Superior temporal gyrus (tissue), 1 donor: ENCODE measurements around the gene KRTAP17-1.

Source experiments
- DNase-seq: peaks from one replicate; pipeline ENCODE4 v3.0.0-alpha.2; 2016; ENCODE audit errors: extremely low spot score

The KRTAP17-1 gene

DNA sequence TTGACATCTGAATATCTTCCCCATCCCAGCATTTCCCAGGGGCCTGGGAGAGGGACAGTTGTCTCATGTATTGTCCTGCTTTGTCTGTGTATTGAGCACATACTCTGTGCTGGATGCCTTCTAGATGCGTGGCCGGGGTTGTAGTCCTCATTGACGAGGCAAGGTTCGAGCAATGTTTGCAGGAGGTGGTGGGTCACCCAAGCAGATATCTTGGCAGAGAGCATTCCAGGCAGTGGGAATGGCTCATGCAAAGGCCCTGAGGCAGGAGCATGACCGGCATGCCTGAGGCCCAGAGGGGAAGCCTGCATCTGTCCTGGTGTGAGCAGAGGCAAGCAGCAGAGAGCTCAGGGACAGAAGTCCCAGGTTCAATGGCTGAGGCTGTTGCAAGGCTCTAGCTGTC is 17.6 kb upstream of the KRTAP17-1 start:
- DNase-seq = no peak

DNA sequence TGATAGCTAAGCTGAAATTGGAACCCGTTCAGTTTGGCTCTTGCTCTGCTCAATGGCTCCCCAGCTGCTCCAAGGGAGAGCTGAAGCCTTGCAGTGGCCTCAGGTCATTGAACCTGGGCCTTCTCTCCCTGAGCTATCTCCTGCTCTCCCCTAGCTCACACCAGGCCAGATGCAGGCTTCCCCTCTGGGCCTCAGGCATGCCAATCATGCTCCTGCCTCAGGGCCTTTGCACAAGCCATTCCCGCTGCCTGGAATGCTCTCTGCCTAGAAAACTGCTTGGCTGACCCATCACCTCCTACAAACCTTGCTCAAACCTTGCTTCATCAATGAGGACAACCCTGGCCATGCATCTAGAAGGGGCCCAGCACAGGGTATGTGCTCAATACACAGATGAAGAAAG is 16.7 kb upstream of the KRTAP17-1 start:
- DNase-seq = no peak

DNA sequence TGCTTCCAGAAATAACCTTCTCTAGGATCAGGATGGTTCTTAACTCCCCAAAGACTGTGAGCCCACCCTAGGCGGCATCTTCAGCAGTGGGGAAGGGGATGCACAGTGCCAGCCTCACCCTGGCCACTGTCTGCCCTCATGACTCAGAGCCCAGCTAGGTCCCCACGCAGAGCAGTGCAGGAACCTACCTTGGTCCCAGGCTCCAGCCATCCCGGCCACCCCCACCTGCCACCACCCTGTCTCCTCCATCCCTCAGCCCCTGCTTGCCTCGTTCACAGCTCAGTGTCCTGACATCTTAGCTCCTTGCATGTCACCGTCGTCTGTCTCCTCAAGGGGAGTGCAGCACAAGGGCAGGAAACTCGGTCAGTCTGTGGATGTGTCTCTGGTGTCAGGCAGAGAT is 16.1 kb upstream of the KRTAP17-1 start:
- DNase-seq = no peak

DNA sequence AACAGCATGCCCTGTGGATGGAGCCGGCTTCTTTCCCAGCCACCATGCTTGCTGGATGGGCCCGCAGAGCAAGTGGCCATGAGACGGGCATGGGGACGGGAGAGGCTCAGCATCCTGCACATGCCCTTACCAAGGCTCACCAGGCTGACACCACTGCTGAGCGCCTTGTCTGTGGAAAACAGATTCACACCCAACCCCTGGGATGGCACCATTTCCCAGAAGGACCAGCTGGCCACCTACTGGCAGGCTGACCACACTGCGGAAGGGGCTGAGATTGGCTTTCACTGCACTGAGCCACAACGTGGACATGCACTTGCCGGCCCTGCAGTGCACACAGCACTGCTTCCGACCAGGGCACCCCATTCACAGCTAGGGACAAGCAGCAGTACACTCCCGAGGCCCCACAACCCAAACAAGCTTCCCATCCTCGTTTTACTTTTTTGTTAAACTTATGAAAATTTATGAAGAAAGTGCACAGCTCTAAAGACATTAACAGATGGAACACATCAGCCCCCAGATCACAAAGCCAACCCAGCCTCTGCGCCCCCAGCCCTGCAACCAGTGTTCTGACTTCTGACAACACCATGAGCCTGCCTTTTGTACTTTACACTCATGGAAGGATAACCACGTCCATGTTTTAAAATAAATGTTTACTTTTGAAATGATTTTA is 13.9 kb upstream of the KRTAP17-1 start:
- peak; percentile 42 for DNase-seq

DNA sequence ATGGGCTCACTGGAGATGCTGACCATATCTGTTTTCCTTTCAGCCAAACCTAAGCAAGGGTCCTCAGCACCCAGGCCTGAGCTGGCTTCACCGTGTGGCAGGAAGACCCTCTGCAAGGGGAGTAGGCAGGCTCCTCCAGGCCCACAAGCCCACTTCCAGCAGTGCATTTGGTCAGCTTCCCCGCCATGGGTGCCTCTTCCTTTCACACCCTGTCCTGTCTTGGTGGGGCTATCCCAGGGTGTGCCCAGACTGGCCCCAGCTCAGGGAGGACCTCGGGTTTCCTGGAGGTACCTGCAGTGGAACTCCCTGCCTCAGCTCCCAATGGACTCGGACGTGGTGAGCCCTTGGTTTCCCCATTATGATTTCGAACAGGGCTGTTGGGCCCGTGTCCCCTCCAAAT is 12.7 kb upstream of the KRTAP17-1 start:
- no peak for DNase-seq

DNA sequence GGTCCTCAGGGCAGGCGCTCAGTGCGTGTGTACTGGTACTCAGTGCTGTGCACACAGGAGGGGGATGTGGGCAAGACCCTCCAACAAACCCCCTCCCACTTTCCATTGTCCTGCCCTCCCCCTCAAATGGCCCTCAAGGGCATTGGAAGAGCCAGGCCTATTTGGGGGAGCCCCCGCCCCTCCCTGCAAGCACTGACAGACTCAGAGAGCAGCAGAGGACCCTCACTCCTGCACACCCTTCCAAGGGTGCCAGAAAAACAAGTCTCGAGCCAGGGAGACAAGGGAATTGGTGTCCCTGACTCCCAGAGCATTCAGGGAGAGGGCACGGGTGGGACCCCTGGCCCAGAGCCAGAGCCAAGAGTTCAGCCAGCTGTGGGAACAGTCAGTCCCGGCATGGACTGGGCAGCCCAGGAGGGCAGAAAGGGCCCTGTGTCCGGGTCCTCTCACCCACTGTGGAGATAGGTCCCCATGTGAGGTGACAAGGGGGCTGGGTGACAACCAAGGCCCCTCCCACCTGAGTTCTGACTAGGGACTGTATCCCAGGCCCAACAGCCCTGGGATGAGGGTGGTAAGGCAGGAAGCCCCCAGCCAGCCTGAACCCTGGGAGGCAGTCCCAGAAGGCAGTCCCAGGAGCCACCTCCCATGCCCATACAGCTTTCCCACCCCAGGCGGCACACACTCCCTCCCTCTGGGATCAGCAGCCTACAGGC is 12.1 kb upstream of the KRTAP17-1 start:
- no peak for DNase-seq

DNA sequence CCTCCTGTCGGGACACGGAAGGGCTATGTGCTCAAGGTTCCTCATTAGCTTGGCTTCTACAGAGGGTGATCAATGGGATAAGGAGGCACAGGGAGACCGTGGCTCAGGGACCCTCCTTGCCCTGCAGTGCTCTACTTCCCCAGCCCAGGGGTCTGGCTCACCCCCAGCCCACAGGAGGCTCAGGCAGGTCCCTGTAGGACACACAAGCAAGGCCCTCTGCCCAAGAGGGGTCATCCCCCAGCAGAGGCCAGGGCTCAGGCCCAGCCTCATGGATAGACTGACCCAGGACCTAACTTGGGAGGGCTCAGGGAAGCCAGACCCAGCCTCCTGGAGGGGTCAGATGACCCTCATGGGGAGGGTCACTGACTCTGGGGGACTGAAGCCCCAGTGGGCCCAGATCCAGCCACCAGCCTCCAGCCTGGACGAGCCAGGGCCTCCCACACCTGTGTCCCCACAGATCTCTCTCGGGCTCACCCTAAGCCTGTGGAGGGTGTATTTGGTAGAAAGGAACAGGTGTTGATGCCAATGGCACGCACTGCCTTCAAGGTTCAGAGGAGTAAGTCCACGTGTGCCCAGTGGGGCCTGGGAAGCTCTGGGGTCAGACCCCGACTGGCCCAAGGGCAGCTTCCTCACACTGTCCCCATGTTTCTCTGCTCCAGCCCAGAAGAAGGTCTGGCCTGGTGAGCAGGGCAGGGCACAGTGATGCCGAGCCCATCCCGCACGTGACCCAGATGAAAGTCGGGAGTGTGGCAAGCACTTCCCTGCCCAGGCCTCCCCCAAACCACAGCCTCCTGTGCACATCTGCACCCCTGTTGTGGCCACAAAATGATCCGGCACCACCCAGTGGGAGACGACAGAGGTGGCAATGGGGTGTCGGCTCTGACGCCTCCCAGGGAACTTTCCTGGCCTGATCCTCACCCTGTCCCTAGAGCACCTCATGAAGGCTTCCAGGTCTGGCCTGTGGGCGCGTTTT is 10.9 kb upstream of the KRTAP17-1 start:
- no peak for DNase-seq

DNA sequence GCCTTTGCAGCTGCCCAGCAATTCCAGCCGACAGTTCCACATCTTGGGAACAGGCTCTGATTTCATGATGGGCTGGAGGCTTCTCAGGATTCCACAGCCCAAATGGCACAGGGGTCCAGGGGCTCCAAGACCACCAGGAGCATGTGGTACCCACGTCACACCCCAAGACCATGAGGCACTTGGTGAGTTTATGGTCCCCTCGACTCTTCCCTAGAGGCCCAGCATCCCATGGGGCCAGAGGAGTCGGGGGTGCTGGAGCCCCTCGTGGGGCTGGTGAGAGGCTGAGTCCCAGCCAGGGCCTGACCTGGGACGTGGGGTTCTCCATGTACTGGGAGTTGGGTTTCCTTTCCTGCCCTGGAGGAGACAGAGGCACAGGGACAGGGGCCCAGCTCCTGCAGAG is 10.1 kb upstream of the KRTAP17-1 start:
- DNase-seq = no peak

DNA sequence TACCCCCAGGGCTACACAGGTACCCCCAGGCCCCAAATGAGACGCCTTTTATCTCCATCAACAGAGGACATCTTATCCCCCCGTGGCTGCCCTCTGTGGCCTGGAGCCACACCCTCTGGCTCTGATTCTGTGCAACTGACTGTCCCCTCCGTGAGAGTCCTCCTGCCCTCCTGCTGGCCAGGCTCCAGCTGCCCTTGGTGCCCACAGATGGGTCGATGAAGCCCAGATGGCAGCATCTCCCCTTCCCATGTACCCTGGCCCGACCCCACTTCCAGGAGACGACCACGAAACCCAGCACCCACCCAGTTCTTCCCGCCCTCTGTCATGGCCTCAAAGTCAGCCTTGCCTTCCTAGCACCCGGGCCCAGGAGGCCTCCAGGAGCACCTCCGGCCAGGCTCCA is 9.6 kb upstream of the KRTAP17-1 start:
- no peak for DNase-seq

DNA sequence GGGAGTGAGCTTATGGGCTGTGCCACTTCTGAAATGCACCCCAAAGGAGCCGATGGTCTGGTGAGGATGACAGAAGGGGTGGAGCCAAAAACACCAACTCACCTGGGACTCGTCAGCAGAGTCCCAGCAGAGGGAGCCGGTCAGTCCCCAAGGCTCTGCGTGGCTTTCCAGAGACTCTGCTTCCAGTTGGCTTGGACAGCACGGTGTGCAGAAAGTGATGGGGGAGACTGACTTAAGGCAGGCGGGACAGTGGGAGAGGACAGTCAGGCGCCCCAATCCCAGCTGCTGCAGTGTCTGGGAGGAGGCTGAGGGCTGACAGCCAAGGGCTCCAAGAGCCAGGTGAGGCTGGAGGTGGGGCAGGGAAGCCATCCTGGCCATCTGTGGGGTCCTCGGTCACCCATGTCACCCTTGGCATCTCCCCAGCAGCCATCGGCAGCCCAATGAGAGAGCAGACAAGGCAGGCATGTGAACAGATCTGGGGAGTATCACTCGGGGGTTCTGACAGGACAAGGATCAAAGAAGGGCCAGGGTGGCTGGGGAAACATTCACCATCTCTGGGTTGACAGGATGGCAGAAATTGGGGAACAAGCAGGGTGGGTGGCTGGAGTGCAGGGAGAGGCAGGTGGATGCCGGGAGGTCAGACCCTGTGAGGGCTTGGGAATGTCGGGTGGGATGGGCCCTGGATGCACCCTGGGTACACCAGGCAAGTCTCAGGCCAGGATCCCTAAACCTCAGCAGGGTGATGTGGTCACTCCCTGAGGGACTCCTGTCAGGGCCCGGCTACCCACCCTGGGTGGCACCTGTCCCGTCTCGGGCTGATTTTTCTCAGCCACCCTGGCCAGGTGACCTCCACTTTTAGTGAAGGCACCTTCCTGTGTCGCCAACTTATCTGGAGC is 8.9 kb upstream of the KRTAP17-1 start:
- DNase-seq = no peak

DNA sequence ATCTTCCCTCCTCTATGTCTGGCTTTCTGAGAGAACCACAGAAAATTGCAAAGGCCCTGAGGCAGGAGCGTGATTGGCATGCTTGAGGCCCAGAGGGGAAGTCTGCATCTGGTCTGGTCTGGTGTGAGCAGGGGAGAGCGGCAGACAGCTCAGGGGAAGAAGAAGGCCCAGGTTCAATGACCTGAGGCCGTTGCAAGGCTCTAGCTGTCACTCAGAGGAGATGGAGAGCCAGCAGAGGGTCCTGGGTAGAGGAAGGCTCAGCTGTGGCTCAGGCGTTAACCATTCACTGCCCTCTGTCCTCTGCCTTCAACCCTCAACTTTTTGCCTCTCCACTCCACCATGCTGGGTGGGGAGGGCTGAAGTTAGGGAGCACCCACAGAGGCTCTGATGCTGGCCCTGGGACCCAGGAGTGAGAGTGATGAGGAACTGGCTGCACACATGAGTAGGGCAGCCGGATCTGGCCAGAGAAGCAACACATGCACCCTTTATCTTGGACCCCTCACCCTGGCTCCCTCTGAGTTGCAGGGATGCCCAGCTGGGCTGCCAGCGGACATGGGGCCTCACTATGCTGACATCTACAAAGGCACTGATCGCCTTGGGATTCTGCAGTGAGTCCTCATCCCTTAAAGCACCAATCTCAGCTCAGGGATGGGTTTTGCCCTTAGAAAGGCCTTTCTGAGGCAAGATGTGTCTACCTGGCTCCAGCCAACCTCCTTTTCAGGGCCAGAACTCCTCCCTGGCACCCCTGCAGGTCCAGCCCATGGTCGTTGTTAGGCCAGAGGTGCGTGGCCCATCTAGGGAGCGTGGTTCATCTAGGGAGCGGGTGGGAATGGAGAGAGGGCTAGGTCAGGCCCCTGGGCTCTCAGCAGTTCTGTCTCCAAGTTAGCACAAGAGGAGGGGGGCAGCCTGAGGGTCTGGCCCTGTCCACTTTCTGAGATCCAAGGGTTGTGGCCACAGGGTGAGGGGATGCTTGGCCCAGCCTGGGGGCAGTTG is 7.7 kb upstream of the KRTAP17-1 start:
- no peak for DNase-seq

DNA sequence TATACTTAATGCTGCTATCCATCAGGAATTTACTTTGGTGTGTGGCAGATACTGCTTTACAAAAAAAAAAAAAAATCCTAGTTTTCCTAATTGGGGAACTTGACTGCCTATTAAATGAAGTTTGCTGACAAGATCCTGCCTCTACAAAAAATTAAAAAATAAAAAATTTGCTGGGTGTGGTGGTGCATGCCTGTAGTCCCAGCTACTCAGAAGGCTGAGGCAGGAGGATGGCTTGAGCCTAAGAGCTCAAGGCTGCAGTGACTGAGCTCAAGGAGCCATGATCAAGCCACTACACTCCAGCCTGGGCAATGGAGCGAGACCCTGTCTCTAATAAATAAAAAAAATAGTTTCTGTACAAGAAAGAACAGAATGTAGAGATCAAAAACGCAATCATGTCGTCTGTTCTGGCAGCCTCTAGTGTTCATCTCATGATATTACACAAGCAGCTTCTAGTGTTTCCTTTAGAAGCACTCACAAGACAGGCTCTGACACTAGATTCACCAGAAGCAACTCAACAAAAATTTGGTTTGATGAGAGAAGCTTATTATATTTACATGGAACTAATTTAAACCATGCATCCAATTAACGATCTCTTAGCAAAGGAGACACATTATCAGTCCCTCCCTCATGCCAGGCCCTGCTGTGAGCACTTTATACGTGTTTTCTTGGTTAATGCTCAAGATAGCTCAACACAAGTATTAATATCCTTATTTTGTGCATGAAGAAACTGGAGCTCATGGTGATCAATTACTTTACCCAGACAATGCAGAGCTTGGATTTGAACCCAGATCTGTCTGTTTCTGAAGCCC is 6.8 kb upstream of the KRTAP17-1 start:
- DNase-seq = peak; percentile 42

DNA sequence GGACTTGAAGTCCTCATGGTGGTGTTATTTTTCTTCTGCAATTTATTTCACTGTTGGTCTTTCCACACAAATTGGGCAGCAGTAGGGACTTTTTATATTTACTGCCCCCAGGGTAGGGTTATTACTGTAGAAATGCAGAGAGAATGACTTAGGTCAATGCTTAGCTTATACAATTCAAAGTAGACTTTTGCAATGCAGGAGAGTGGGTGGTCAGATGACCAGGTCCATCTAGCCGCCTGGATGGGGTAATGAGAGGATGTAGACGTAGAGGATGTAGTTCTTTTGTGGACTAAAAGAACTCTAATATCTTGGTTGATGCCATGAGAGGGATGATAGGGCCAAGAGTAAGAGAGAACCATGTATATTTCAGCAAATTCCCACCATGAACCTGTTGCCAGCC is 2.7 kb upstream of the KRTAP17-1 start:
- no peak for DNase-seq

DNA sequence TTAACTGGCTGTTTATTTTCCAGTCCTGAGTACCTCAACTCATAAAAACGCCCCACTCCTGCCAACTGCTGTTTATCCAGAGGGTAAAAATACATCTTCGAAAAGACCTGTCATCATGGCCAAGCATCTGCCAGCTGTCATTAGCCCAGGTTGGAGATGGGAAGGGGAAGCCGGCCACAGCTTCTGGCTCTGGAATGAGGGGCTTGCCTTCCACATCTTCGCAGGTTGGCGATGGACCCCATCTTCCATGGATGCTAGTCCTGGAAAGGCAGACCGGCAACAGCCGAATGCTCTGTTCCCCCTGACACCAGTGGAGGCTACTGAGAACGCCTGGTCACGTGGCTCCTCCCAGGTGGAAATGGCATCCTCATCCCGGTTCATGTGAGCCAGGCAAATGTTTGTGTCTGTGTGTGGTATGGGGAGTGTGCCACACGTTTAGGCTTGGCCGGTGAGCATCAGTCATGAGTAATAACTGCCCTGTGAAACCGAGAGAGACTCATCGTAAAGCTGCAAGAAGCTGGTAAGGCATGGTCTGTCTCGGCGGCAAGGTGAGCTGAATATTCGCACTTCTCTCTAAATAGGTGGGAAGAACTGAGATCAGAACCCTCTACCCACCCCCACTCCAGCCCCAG is 420 bp upstream of the KRTAP17-1 start:
- DNase-seq = no peak

DNA sequence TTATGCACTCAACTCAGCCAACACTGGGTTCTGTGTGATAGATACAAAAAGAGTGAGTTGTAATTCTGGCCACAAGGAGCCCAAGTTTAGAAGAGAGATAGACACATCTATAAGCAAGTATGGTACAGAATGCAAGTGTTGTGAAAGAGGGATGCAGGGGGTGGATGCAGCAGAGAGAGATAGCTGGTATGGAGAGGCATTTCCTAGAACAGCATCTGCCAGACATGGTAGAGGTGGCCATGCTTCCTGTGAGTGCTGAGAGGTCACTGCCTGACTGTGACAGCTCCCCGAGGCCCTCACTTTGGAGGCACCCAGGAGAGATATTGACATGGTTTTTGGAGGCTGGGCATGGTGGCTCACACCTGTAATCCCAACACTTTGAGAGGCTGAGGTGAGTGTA is 4.4 kb downstream of the KRTAP17-1 start:
- no peak for DNase-seq

DNA sequence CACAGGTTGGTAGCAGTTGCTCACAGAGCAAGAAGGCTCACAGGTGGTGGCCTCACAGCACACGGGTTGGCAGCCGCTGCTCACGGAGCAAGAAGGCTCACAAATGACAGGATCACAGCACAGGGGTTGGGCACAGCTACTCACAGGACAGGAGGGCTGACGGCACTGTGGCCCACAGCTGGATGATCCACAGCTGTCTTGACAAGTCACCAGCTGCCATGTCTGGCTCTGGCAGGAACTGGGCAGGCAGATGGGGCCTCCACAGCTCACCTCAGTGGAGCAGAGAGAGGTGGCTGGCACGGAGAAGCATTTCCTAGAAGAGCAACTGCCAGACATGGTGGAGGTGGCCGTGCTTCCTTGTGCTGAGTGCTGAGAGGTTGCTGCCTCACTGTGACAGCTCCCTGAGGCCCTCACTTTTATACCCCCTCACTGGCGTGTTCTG is 6.6 kb downstream of the KRTAP17-1 start, which contains the start of gene KRTAP16-1:
Gene KRTAP16-1 (minus strand): TSS at position 392 of the 442 bp plus-strand sequence. CDS start 56 bp downstream, at position 336.
- no peak for DNase-seq

DNA sequence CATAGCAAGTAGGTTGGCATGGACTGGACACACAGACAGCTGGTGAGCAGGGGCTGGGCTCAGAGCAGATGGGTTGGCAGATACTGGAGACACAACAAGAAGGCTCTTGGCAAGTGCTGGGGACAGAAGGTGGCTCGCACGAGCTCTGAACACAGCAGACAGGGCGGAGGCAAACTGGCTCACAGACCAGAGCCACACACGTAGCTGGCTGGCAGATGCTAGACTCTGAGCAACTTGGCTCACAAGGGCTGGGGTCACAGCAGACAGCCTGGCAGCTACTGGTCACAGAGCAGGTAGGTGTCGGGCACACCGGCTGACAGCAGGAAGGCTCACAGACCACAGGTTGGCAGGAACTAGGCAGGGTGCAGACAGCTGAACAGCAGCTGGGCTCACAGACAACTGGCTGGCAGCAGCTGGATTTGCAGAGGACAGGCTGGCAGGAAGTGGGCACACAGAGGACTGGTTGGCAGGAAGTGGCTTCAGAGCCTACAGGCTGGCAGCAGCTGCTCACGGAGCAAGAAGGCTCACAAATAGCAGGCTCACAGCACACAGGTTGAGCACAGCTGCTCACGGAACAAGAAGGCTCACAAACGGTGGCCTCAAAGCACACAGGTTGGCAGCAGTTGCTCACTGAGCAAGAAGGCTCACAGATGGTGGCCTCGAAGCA is 7.1 kb downstream of the KRTAP17-1 start:
- DNase-seq = peak; percentile 16

DNA sequence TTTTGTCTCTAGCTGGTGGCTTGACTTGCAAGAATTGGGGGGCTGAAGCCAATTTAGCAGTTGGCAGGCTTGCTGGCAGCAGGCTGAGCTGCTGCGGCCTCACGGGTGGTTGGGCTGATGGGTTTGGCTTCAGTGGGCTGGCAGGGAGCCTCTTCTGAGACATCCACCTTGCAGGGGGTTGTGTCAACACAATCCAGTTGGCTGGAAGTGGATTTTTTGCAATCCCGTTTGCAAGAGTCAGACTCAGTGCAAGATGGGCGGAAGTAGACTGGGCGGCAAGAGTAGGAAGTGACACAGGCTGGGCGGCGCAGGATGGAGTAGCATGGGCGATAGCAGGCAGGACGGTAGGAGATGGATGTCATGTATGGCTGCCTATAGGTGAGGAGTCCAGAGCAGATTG is 7.9 kb downstream of the KRTAP17-1 start:
- no peak for DNase-seq
